ENCODE data around the gene HOXA1.

The HOXA1 gene

DNA sequence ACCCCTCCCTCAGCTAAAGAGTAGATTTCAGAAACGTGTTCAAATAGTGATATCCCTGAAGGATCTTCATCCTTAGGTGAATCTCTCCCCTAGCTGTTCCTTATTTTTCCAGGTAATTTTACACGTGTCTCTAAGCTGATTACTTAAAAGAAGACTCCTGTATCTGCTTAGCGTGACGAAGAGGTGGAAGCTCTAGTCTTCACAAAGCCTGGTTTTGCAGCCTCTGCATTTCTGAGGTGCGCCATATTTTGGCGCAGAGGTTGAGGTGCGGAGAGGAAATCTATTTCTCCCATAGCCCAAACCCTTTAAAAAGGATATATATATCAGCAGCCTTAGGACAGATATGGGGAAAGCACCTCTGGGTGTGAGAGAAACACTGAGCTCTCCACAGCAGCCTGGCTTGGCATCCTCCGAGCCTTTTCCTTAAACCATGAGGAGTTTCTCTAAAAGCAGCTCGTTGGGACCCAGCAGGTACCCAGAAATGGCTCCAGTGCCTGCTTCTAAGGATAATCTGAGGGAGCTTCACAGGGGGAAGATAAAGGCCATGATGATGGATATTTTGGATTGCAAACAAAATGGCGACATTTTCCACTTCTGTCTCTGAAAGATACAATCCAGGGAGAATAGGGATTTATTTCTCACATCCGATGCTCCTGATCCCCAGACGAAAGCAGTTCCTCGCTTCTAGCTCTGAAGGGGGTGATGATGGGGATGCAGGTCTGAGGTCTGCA lies 9.7 kb upstream of the HOXA1 start:
- DNase-seq (ENCODE audit: low spot score), result no peak

DNA sequence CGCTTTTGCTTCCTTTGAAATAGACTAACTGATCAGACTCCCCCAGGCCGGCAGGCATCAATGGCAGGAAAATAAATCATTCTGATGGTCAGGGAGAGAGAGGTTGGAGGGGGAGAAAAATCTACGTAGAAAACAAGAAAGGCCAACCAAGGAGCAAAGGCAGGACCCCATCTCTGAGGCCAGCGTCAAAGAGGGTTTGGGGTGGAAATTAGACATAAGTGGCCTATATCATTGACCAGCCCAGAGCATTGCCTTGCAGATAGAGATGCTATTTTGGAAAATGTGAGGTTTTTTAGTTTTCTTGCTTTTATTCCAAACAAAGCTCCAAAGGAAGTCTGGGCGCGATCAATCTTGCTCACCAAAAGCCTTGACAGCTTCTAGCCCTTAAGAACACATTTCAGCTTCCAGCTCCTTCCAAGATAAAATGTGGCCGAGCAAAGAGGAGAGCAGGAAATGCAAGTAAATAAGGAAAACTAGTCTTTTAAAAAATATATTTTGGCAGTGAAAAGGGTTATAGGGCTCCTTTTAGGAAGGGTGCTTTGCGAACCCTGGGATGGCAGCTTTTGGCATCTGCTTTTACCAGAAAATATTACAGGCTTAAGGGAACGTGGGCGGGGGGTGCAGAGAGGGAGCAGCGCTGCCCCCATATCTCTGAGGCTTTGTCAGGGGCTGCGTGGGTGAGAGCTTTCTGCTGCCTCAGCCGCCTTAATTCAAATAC lies 8.7 kb upstream of the HOXA1 start:
- no peak for DNase-seq (ENCODE audit: low spot score)

DNA sequence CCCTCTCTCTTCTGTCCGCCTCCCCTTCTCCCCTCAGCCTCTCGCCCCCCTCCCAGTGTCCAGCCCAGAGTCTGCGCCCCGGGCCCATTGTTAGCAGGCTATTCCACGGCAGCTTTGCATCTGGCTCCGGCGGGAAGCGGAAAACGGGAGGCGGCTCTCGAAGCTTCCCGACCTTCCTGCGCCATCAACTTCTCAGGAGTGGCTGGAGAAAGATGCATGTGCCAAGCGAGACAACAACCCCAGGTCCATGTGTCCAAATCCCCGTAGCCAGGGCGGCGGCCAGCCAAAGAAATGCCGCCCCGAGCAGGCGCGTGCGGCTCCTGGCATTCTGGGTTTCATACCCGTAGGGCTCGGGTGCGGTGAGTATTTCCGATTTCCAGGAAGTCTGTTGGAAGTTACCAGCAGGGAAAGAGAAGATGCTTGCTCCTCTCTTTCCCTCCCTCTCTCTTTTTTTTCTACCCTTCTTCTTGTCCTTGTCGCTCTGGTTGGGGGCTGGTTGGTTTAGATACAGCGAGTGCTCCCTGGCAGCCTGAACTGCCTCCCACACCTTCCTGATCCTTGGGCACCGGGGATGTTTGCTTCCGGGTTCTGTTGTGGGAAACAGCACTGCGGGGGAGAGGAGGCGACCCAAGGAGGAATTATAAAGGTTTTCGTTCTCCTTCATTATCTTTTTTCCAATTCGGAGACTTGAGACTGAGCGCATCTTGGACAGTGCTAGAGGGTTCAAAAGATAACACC lies 7.9 kb upstream of the HOXA1 start:
- DNase-seq (ENCODE audit: low spot score), result no peak

DNA sequence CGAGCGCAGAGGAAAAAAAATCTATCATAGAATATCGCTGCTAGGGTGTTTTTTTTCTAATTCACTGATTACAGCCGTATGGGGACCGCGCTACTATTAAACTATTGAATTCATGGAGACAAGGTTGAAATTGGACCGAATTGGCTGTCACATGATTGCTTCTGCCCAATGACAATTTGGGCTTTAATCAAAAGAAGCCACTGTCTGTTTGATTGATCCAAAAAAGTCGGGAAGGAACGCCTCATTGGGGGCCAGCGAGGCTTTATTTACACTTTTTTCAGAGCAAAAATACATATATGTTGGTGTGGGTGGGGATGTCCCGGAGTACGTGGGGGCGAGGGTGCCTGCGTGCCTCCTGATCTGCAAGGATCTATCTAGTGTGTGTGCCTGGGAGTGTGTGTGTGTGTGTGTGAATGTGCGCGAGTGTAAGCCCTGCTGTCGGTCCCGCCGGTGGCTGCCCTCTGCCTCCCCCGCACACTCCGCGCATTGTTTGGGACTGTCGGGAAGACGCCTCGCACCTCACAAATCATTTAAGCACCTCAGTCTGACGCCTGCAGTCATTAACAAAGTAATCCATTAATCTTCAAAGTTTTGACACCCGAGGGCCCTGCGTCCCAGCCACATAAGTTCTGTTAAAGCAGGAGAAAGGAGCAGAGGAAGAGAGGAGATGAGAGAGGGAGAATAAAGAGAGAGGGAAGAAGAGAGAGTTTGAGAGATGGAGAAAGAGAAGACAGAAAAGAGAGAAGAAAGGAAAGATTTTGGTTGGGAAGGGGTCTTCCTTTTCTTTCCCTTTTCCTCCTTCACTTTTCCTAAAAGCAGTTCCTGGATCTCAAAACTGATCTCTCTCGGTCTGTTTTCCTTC lies 7.0 kb upstream of the HOXA1 start, which contains the start of gene HOXA2:
Gene HOXA2, minus strand, starts transcription at position 103 of the 862 bp plus-strand sequence. CDS start 183 bp downstream, outside the sequence.
- DNase-seq (ENCODE audit: low spot score), result no peak

DNA sequence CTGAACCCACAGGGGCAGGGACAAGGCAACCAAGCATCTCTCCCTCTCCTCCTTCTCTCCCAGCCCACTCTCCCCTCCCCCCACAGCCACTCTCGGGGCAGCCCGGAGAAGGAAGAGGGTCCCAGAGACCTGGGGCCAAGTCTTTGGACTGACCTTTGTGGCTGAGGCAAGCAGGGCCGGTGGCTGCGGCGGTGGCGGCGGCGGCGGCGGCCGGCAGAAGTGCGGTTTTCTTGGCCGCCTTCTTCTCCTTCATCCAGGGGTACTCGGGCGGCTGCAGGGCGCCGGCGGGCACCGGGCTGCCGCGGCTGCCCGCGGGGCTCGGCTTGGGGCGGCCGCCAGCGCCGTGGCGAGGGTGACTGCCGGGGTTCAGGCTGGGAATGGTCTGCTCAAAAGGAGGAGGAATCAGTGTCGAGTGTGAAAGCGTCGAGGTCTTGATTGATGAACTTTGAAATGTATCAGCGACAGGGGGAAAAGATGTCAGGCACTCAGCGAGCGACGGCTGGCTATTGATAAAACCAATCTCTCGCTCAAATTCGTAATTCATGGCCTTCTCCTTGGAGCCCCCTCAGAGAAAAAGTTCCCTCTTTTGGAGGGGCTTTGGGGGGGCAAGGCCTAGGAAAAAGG lies 6.3 kb upstream of the HOXA1 start:
- no peak for DNase-seq (ENCODE audit: low spot score)

DNA sequence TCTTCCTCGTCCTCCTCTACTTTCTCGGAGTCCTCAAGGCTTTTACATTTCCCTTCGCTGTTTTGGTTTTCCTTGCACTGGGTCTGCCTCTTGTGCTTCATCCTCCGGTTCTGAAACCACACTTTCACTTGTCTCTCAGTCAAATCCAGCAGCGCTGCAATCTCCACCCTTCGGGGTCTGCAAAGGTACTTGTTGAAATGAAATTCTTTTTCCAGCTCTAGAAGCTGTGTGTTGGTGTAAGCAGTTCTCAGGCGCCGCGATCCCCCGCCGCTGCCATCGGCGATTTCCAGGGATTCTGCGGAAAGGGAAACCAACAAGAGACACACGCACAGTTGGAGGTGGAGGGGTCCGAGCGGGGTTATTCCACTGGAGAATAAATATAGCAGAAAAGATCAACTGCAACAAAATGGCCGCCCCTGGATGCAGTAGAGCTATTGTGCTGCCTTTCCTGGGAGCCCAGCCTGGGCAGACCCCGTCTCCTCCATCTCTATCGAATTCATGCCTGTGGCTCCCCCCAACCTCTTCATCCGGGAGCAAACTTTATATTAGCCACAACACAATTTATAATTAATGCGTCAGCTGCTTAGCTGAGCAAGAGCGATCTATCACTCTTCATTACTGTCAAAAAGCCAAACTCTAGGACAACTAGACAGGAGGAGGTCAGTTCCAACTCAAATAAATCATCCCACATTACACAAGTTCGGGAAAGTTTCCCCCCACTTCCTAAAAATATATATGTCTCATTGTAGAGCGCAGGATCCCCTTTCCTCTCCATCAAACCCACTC lies 5.6 kb upstream of the HOXA1 start:
- DNase-seq (ENCODE audit: low spot score), result no peak

DNA sequence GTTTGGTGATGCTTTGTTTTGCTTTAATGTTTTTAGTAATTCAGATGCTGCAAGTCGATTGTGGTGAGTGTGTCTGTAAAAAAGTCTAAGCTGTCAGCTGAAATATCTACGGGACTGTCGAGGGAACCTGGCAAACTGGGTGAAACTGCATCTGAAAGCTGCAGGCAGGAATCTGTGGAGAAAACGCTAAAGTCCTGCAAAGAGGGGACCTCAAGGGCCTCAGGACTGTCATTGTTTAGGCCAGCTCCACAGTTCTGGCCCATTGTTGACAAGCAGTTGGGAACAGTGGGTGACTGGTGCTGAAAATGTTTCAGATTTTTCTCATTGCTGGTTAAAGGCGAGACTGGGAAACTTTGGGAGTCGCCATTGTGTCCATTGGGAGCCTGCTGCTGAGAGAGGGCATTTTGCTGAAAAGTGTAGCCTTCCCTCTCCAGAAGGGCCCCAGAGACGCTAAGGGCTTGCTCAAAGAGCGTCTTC lies 4.9 kb upstream of the HOXA1 start:
- DNase-seq (ENCODE audit: low spot score), result no peak

DNA sequence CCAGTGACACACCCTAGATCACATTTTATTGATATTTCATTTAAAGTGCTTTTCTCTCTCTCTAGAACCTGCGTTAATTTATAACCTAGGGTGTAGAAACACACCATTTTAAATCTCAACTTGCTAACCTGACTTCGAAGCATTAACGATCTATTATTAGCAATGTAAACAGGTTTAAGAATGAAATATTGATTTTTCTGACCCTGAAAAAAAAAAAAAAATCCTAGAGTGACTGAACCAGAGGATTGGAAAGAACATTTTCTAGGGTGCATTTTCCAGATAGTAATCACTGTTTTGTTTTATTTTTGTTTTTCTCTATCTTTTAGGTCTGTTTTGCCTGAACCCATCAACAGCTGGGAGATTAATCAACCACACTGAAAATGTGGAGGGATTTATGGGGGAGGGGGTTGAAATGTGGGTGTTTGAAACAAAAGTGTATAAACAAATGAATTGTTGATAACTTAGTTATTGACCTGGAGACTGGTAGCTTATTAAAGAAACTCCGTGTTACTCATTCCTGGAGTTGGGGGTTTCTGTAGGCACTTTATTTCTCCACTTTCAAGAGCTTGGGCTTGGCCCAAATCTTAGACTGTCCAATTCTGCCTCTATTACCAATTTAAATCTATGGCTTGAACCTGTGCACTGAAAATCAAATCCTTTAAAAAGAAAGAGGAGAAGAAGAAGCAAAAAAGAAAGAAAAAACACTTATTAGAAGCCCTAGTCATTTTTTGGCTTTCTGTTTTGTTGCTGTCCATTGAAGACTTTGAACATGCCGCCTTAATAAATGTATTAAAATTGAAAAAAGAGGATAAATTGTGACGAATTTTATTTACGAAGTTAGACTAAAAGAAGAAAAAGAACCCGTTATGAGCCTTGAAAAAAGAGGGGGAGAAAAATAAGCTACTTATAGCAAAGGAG lies 3.9 kb upstream of the HOXA1 start:
- DNase-seq (ENCODE audit: low spot score), result no peak

DNA sequence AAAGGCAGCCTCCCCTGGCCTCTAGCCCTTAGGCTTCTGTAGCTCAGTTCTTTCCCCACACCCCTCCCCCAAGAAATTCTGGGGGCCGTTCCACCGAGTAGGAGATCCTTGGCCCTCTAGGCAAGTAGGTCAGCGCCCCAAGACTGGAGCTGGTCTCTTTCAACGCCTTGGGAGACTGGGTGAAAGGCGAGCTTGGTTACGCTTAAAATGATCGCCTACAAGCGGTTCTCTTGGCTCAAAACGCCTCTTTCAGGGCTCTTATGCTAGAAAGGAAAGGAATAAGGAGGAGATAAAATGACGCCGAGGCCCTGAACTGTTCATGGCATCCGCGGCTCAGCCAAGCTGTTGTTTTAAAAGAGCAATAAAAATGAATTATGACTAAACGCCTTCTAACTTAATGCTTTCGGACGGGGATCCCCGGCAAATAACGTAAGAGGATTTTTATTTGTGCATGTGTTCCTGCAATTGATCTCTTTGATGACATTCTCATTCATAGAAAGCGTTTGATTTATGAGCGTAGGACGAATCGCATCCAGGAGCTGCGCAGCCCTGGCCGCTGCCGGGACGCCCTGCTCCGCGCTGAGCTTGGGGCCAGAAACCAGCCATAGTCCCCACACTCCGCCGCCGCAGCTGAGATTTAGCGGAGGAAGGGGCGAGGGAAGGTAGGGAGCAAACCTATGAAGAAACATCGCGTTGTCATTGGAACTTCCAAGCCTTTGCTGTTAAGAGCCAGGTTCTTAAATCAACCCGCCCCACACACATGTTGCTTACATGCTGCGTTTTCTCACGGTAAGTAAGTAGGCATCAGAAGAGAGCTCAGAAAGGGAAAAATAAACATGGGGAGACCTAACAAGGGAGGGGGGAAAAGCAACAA lies 3.0 kb upstream of the HOXA1 start:
- DNase-seq (ENCODE audit: low spot score), result no peak

DNA sequence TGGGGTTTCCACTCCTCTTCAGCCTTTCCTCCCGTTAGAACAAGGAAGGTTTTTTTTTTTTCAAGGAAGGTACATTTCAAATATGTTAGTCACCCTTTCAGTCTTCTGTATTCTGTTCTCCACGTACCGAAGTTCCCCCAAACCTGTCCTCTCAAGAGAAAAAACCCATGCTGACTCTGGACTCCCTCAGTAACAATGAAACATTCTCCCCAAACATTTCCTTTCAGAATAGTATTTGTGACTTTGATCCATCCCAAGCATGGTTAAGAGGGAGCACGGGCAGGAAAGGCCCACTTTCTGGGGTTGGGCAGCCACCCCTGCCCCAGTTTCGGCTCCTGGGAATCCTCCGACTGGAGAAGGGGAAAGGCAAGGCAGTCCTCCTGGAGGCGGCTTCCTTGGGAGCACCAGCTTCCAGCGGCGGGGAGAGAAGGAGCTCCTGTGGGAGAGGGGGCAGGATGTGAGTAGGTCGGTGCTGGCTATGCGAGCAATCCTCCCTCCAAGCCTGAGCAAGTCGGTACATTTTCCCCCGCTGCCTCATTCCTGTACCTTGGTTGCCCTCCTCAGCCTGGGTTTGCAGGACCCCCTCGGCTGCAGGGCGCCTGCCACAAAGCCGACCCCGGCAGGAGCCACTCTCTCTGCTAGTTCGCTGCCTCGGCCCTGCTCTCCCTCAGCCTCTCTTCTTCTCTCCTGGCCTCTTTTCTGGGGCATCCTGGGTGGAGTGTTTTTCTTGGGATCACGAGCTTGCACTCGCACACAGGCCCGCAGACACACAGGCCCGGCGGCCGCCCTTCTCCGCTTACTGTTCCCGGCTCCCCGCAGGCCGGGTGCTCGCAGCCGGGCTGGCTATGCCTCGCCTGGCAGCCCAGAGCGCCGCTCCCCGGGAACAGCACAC lies 2.1 kb upstream of the HOXA1 start:
- no peak for DNase-seq (ENCODE audit: low spot score)

DNA sequence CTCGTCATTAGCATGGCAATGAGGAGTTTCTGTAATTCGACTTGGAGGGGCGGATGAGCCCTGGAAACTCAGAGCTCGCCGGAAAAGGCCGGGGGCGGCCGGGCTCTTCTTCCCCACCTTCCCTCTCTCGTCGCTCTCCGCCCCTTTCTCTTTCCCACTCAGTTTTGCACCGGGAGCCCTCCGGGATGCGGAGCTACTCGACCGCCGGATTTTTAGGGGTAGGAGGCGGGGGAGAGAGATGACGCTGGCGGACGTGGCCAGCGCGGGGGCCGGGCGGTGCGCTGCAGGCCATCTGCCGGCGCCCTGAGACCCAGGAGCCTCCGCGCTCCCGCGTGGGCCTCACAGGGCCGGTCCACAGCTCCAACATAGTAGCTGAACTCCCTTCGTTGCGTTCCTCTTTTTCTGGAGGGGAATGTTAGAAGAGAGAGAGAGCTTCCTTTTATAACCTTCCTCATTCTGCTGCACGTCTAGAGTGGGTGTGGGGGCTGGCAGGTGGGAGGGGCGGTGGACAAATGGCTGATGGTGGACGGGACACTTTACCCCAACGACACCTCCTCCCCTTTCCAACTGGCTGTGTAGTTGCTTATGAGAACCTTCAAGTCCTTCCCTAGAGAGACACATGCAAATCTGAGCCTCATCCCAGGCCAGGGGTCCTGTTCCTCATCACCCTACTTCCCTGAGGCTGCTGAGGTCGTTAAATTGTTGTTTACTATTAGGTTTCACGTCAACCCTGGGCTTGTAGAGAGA lies 1.1 kb upstream of the HOXA1 start:
- DNase-seq (ENCODE audit: low spot score), result no peak

DNA sequence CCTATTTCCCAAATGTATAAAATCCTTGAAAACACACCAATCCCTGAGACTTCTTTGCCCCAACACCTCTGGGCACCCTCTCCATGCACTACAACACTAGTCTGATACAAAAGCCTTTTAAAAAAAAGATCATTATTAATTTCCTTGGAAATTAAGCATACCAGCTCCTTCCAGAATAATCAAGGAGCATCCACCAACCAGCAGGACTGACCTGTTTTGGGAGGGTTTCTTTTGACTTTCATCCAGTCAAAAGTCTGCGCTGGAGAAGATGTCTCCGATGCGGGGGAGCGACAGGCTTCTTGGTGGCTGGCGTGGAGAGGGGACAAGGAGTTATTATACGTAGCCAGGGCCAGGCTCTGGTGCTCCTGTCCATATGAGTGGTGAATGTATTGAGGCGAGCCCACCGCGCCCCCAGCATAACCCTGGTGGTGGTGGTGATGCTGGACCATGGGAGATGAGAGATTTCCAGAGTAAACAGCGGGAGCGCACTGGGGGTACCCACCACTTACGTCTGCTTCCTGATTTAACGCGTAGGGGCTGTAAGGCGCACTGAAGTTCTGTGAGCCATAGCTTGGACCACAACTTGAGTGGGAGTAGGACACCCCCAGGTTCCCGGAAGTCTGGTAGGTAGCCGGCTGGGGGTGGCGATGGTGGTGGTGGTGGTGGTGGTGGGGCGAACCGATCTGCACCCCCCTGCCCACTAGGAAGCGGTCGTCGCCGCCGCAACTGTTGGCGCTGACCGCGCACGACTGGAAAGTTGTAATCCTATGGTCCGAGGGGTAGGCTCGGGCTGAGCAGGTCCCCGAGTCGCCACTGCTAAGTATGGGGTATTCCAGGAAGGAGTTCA lies 527 bp downstream of the HOXA1 start:
- no peak for DNase-seq (ENCODE audit: low spot score)

DNA sequence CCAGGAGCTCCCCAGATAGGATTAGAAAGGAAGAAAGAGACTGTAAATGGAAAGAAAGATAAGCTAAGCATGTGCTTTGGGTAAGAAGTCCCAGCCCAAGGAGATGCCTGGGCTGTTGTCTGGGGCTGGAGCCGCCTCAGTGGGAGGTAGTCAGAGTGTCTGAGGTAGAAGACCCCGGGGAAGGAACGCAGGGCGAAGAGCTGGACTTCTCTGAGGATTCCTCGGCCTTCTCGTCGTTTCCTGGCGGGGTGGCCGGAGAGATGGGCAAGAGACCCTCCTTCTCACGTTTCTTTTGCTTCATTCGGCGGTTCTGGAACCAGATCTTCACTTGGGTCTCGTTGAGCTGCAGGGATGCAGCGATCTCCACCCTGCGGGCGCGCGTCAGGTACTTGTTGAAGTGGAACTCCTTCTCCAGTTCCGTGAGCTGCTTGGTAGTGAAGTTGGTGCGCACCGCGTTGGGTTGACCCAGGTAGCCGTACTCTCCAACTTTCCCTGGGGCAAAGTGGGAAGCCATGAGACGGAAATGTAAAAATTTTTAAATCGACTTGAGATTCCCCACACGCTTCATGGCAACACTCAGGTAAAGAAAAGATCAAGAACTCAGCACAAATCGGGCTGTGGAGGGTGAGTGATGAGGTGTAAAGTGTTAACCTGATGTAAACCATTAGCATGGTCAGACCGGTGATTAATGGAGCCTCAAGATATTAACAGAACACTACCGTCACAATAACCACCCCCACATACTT lies 1.3 kb downstream of the HOXA1 start:
- DNase-seq (ENCODE audit: low spot score), result no peak

DNA sequence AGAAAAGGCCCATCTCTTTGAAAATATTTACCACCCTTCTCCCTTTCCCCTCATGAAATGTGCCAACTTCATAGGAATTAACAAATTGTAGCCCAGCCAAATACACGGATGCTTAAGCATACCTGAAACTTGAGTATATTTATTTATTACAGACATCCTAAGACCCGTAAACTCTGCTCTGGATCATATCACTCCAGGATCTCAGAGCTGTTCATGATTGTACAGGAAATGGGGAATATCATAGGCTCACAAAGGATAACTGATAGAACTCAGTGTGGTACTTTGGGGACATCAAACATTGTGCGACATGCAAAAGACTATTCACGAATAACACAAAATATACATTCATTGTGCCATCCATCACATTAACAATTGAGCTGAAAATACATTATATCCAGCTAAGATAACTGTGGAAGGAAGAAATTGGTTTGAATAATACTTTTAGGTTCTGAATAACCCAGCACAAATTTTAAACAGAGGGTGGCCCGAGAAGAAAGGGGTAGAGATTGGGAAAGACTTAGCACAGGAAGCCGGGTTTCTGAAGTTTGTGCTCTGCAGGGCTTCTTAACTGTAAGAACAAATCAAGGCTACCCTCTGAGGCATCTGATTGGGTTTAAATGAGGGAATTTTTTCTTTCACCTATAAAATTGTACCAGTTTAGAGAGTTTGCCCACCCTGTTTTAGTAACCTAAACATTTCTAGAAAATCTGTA lies 2.5 kb downstream of the HOXA1 start:
- DNase-seq (ENCODE audit: low spot score), result no peak

DNA sequence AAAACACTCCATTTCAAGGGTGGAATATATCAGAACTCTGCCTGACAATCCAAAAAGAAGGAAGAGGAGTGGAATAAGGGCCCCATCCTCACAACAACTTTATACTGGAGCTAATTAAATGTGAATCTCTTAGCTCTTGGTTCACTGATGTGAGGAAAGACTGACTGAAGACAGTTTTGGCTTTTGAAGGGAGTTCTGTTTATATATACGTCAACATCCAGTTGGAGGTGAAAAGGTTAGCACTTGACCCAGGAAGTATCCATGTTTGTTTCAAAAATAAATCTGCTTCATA lies 3.0 kb downstream of the HOXA1 start:
- no peak for DNase-seq (ENCODE audit: low spot score)
